Stimulated activated CD4-positive, alpha-beta T cell treated with anti-CD3 and anti-CD28 coated beads, Interleukin-1b, Interleukin-23, amount 100 ng/mL, for 48 hours (primary cell): ENCODE results near the gene CHMP4A.
A peak's percentile ranks its signal among the peaks of the same experiment; 100 is the strongest.
"Not testable (repeated sequence)": the region's sequence is repeated elsewhere in the genome, so short reads cannot be mapped to it uniquely, and the experiment has no call there.

ENCODE experiments used
- DNase-seq: peaks from one replicate; pipeline ENCODE4 v3.0.0-alpha.2; 2020

CHMP4A gene

GRCh38 chr14:24222987-24223386 is 9.7 kb upstream of the CHMP4A start:
- not testable (repeated sequence) for DNase-seq

GRCh38 chr14:24219521-24219920 is 6.2 kb upstream of the CHMP4A start:
- no peak for DNase-seq

- no peak for DNase-seq
Measured at GRCh38 chr14:24219080-24219479, 5.8 kb upstream of the CHMP4A start.

- DNase-seq, result not testable (repeated sequence)
Measured at GRCh38 chr14:24216876-24217275, 3.6 kb upstream of the CHMP4A start.

GRCh38 chr14:24216345-24216699 is 3.0 kb upstream of the CHMP4A start:
- DNase-seq, result no peak

- DNase-seq, result peak; percentile 86
Measured at GRCh38 chr14:24215495-24216344, 2.4 kb upstream of the CHMP4A start, which contains the start of gene MDP1. Gene MDP1, minus strand, starts transcription at chr14:24216066. Its CDS starts 111 bp downstream, at chr14:24215955.

GRCh38 chr14:24213866-24214662 is 776 bp upstream of the CHMP4A start:
- no peak for DNase-seq

- DNase-seq, result no peak
Measured at GRCh38 chr14:24211311-24211710, 2.0 kb downstream of the CHMP4A start.

GRCh38 chr14:24207625-24208024 is 5.7 kb downstream of the CHMP4A start:
- no peak for DNase-seq

GRCh38 chr14:24207104-24207551 is 6.2 kb downstream of the CHMP4A start:
- no peak for DNase-seq

GRCh38 chr14:24206260-24207103 is 6.8 kb downstream of the CHMP4A start:
- DNase-seq, result no peak

GRCh38 chr14:24204163-24205146 is 8.8 kb downstream of the CHMP4A start:
- DNase-seq, result no peak

GRCh38 chr14:24203249-24203886 is 9.9 kb downstream of the CHMP4A start:
- not testable (repeated sequence) for DNase-seq

GRCh38 chr14:24202538-24202937 is 10.8 kb downstream of the CHMP4A start:
- not testable (repeated sequence) for DNase-seq

GRCh38 chr14:24198814-24199524 is 14.3 kb downstream of the CHMP4A start:
- DNase-seq, result no peak

- DNase-seq, result no peak
Measured at GRCh38 chr14:24197056-24197450, 16.2 kb downstream of the CHMP4A start.

- DNase-seq, result no peak
Measured at GRCh38 chr14:24196071-24197055, 16.9 kb downstream of the CHMP4A start.

GRCh38 chr14:24195186-24196070 is 17.9 kb downstream of the CHMP4A start, which contains the start of gene TM9SF1:
Gene TM9SF1, minus strand, starts transcription at chr14:24195441. Its CDS starts 422 bp downstream, at chr14:24195019.
- DNase-seq, result peak; percentile 89
